Measurements from ENCODE around the gene PLEKHG5. TPM values are rescaled to one million over a fixed set of nuclear protein-coding genes. Genes with fewer than 3 reads are reported as not detected.
"Not testable (repeated sequence)": the region's sequence is repeated elsewhere in the genome, so short reads cannot be mapped to it uniquely, and the experiment has no call there.

The PLEKHG5 gene
- polyA plus RNA-seq, 3 donors, result 16.3 to 25.1 (median 19.6) TPM

GRCh38 chr1:6447016-6447817, 44.2 kb downstream of the PLEKHG5 start:
- DNase-seq, result no peak

- no peak for DNase-seq
Observed at GRCh38 chr1:6446665-6447015, 44.8 kb downstream of the PLEKHG5 start.

- DNase-seq, result not testable (repeated sequence)
Observed at GRCh38 chr1:6445929-6446328, 45.5 kb downstream of the PLEKHG5 start.

- no peak for DNase-seq
Observed at GRCh38 chr1:6445062-6445763, 46.3 kb downstream of the PLEKHG5 start.

GRCh38 chr1:6444377-6444776, 47.1 kb downstream of the PLEKHG5 start:
- DNase-seq, result no peak

- no peak for DNase-seq
Observed at GRCh38 chr1:6443339-6444115, 47.9 kb downstream of the PLEKHG5 start.

GRCh38 chr1:6441586-6441985, 49.9 kb downstream of the PLEKHG5 start:
- DNase-seq, result no peak

GRCh38 chr1:6440198-6441126, 51.0 kb downstream of the PLEKHG5 start:
- no peak for DNase-seq

- no peak for DNase-seq
Observed at GRCh38 chr1:6438047-6438525, 53.4 kb downstream of the PLEKHG5 start.

GRCh38 chr1:6437012-6437700, 54.3 kb downstream of the PLEKHG5 start:
- not testable (repeated sequence) for DNase-seq

GRCh38 chr1:6436277-6436676, 55.2 kb downstream of the PLEKHG5 start:
- DNase-seq, result not testable (repeated sequence)

- DNase-seq, result no peak
Observed at GRCh38 chr1:6435547-6435946, 55.9 kb downstream of the PLEKHG5 start.

- no peak for DNase-seq
Observed at GRCh38 chr1:6435129-6435528, 56.3 kb downstream of the PLEKHG5 start.

GRCh38 chr1:6434186-6434585, 57.3 kb downstream of the PLEKHG5 start:
- no peak for DNase-seq

GRCh38 chr1:6431645-6432579, 59.6 kb downstream of the PLEKHG5 start:
- not testable (repeated sequence) for DNase-seq

GRCh38 chr1:6429660-6430411, 61.6 kb downstream of the PLEKHG5 start:
- DNase-seq, result not testable (repeated sequence)

- not testable (repeated sequence) for DNase-seq
Observed at GRCh38 chr1:6428453-6428852, 63.0 kb downstream of the PLEKHG5 start.
